Measurements from ENCODE around the gene C2orf49.

Gene C2orf49

GRCh38 chr2:105383432-105384166, 46.3 kb downstream of the C2orf49 start:
- DNase-seq (ENCODE audit: low spot score), result peak; percentile 56

GRCh38 chr2:105384216-105384615, 46.9 kb downstream of the C2orf49 start:
- no peak for DNase-seq (ENCODE audit: low spot score)

DNA sequence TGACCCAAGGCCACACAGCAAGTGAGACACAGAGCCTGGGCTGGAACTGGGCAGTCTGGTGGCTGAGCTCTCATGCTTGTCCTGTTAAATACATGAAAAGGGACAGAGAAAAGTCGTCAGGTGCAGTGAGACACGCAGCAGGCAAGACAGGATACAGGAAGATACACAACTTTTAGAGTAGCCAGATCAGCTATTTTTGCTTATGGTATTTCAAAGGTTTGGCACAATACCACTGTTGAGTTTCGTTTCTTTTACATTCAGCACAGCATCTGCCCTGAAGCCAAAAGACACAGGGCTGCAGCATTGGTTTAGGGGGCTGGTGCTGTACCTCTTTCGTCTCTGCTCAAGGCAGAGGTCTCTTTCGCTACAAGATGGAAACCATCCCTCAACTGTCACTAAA, 47.5 kb downstream of the C2orf49 start:
- DNase-seq (ENCODE audit: low spot score), result no peak

- DNase-seq (ENCODE audit: low spot score), result no peak
These were observed 48.6 kb downstream of the C2orf49 start for GRCh38 chr2:105385731-105386540.

DNA sequence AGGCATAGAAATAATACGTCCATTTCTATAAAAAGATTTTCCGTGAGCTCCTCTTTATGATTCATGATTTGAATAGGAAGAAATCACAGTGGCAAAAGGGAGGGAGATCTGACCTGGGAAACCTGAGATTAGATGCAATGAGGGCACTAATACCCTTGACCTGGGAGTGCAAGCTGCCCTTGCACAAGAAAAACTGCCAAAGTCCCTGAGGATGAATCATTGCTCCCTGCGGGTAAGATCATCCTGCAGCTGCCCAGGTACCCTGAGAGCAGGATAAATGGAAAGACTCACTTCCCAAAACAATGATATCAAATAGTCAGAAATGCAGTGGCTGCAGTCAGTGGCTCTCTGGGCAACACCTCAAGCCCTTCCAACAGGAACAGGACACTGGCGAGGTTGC, 49.9 kb downstream of the C2orf49 start:
- no peak for DNase-seq (ENCODE audit: low spot score)

GRCh38 chr2:105388971-105389381, 51.6 kb downstream of the C2orf49 start:
- DNase-seq (ENCODE audit: low spot score), result no peak

DNA sequence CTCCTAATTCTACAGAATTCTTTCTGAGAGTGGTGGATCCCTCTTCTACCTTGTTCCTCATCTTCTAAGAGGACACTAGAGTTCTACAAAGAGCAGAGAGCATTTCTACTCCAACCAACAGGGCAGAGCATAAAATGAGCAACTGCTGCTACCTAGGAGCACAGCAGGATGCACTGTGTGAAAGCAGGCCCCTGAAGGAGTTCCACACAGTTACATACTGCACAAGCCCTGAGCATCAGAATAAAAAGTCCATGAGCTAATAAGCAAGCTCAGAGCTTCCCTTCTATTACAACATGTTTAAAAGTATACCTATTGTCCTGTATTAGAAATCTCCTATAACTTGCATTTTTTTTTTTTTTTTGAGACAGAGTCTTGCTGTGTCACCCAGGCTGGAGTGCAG, 53.1 kb downstream of the C2orf49 start:
- DNase-seq (ENCODE audit: low spot score), result no peak

DNA sequence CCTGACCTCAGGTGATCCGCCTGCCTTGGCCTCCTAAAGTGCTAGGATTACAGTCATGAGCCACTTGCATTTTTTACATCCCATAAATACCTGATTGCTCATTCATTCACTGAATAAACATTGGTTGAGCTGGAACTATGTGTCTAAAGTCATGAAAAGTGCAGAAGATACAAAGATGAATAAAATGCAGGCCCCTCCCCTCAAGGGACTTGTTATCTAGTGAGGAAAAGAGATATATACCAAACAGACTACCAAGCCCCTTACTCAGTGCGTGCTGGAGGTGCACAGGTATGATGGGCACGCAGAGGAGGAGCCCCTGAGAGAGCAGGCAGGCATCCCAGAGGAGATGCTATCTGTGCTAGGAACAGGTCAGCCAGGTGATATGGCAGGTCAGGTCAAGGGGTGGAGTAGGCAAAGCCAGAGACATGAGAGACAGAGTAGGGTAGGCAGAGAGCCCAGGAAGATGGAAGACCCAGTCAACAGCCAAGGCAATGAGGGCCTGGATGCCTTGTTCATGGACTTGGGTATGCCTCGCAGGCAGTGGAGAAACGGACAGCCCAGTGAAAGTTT, 53.8 kb downstream of the C2orf49 start:
- no peak for DNase-seq (ENCODE audit: low spot score)

DNA sequence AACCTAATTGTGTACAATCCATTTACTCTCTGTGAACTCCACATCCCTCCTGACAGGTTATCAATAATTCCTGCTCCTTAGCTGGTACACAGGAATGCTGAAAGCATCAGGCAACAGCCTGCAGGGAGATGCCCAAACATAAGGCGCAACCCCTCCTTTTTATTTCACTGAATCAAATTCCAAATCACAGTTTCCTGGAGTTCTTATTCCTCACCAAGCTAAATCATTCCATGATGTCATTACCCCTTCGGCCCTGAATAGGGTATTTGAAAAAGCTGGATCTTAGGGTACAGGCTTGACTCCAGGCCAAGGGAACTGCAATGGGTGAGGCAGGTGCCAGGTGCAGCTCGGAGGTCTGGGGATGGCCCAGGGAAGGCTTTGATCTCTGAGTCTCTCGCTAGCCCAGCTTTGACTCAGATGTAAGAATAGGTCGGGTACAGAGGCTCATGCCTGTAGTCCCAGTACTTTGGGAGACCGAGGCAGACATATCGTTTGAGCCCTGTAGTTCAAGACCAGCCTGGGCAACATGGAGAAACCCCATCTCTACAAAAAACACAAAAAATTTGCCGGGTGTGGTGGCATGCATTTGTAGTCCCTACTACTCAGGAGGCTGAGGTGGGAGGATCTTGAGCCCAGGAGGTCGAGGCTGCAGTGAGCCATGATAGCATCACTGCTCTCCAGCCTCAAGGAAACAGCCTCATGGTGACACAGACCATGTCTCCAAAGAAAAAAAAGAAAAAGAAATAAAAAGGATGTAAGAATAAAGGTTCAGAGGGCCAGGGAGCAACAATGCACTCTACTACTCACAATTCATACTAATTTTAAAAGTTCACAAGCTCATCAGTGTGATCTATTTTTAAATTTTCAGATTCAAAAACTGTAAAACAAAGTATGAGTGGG, 54.7 kb downstream of the C2orf49 start:
- DNase-seq (ENCODE audit: low spot score), result no peak

- no peak for DNase-seq (ENCODE audit: low spot score)
These were observed 56.2 kb downstream of the C2orf49 start for GRCh38 chr2:105393373-105394055.

- no peak for DNase-seq (ENCODE audit: low spot score)
These were observed 57.7 kb downstream of the C2orf49 start for GRCh38 chr2:105394951-105395611.

GRCh38 chr2:105395691-105396090, 58.4 kb downstream of the C2orf49 start:
- no peak for DNase-seq (ENCODE audit: low spot score)

GRCh38 chr2:105396254-105397024, 59.1 kb downstream of the C2orf49 start:
- DNase-seq (ENCODE audit: low spot score), result no peak

DNA sequence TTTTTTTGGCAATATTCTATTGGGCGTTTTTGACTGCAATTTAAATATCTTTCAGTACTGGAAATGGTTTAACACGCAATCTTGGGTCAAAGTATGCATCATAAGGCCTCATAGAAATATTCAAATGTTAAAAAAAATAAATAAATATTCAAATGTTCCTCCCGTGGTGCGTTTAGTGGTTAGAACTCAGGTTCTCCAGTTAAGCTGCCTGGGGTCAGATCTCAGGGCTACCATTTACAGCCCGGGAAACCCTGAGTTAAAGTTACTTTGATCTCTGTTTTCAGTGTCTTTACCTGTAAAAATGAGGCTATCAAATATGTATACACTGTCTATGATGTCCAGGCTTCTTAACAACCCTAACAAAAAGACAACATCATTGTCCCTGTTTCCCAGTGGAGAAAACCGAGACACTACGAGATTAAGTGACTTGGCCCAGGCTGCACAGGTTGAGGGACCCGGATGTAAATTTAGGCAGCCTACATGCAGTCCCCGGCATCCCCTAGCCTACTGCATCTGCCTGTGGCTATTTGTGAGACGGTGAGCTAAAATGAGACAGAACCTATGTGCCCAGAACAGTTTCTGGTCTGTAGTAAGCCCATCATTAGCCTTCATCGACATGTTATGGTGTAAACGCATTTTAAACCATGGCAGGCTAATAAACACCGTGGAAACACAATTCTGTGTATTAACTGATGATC, 59.8 kb downstream of the C2orf49 start:
- DNase-seq (ENCODE audit: low spot score), result no peak

GRCh38 chr2:105397953-105398335, 60.6 kb downstream of the C2orf49 start:
- DNase-seq (ENCODE audit: low spot score), result no peak

GRCh38 chr2:105398336-105399206, 61.2 kb downstream of the C2orf49 start, which contains the start of gene FHL2:
Gene FHL2 (minus strand): TSS chr2:105399051. CDS start chr2:105386516, 12,535 bp downstream.
- DNase-seq (ENCODE audit: low spot score), result no peak

All from pons (tissue), 1 donor.